Endodermal cell (in vitro differentiated cells): ENCODE data around the gene DCLK1. TPM values are rescaled to one million over a fixed set of nuclear protein-coding genes. Genes with fewer than 3 reads are reported as not detected.

ENCODE experiments used
- DNase-seq: peaks from one replicate; pipeline ENCODE4 v3.0.0-alpha.2; 2017
- H3K27ac ChIP-seq: 2 replicates; pipeline ENCODE4 v1.5.1; 2013; ENCODE audit warnings: mild to moderate bottlenecking, low read depth, low read length, moderate library complexity
- H3K27me3 ChIP-seq: 2 replicates; pipeline ENCODE4 v1.6.1; 2013; ENCODE audit warnings: mild to moderate bottlenecking, low read length, moderate library complexity; ENCODE audit not compliant: insufficient read depth, control insufficient read depth, poor library complexity, severe bottlenecking
- H3K36me3 ChIP-seq: 2 replicates; pipeline ENCODE4 v1.7.0; 2013; ENCODE audit warnings: mild to moderate bottlenecking, low read length, moderate library complexity; ENCODE audit not compliant: control insufficient read depth, insufficient read depth
- H3K4me1 ChIP-seq: one replicate; pipeline ENCODE4 v1.7.0; 2013; ENCODE audit warnings: low read length; ENCODE audit not compliant: control insufficient read depth, insufficient read depth
- H3K4me3 ChIP-seq: 2 replicates; pipeline ENCODE4 v1.5.1; 2013; ENCODE audit warnings: mild to moderate bottlenecking, low read length, moderate library complexity
- H3K9ac ChIP-seq: 2 replicates; pipeline ENCODE4 v1.6.1; 2013; ENCODE audit warnings: mild to moderate bottlenecking, low read length, moderate library complexity; ENCODE audit not compliant: poor library complexity, severe bottlenecking; ENCODE audit errors: extremely low read depth
- H3K9me3 ChIP-seq: 2 replicates; pipeline ENCODE4 v1.6.1; 2013; ENCODE audit warnings: mild to moderate bottlenecking, low read length, moderate library complexity; ENCODE audit not compliant: control insufficient read depth
- H3K27ac Mint-ChIP-seq: 2 replicates; pipeline ENCODE4 v1.8.0; 2020; ENCODE audit warnings: mixed read lengths
- H3K27me3 Mint-ChIP-seq: 2 replicates; pipeline ENCODE4 v1.8.0; 2021; ENCODE audit warnings: mild to moderate bottlenecking, mixed read lengths; ENCODE audit not compliant: insufficient read depth
- H3K36me3 Mint-ChIP-seq: 2 replicates; pipeline ENCODE4 v1.8.0; 2020; ENCODE audit warnings: low read depth, mixed read lengths
- H3K4me1 Mint-ChIP-seq: 2 replicates; pipeline ENCODE4 v1.8.0; 2020; ENCODE audit warnings: mixed read lengths
- H3K4me3 Mint-ChIP-seq: 2 replicates; pipeline ENCODE4 v1.8.0; 2020; ENCODE audit warnings: mild to moderate bottlenecking, moderate library complexity, mixed read lengths
- H3K9me3 Mint-ChIP-seq: 2 replicates; pipeline ENCODE4 v1.8.0; 2020; ENCODE audit warnings: mild to moderate bottlenecking, mixed read lengths
- WGBS, 2 experiments: methylation state at CpG; one replicate each; pipeline versions ENCODE4 v1.1.5 to v1.1.7; 2013; ENCODE audit warnings: missing lambda C conversion rate in 2 of 2, mixed read lengths in 1 of 2; ENCODE audit not compliant: insufficient coverage in 1 of 2, insufficient read length in 1 of 2; 5-methylcytosine and 5-hydroxymethylcytosine counted together
- total RNA-seq, 2 donors: library from RNA; stranded (reverse); fragmentation: NEBNext Ultra II Directional in 1 of 2; extraction: Animal tissue kit (Norgen Biotek cat#: 25700) in 1 of 2; gene quantifications; 2 replicates in 1 of 2; 3 replicates in 1 of 2; pipeline ENCODE4 v1.2.1, GENCODE V29; 2021
- TF ChIP-seq, protein P1 (sequence below): fragments of 200-600 bp; sonication (generic); conservative IDR thresholded peaks from 2 replicates; pipeline ENCODE4 v1.5.0; 2021; ENCODE audit warnings: antibody characterized with exemption, mild to moderate bottlenecking

The DCLK1 gene
- total RNA-seq, 2 donors from 2014 or later: 3.0 to 32.8 TPM

- WGBS, 2 experiments: 69 to 76% methylated on average over 2 to 3 of the region's 3 CpGs
- Mint-ChIP-seq H3K27ac (no peak overlapping the region), H3K4me1 (peaks cover 20% of the 10 kb centered on the region), H3K9me3 (no peaks in the 10 kb centered on the region), H3K4me3 (no peak overlapping the region), H3K36me3 (no peaks in the 10 kb centered on the region), H3K27me3 (no peaks in the 10 kb centered on the region)
- Histone ChIP-seq H3K4me1 (peaks cover 2% of the 10 kb centered on the region), H3K9ac (no peak overlapping the region), H3K27me3 (no peaks in the 10 kb centered on the region), H3K9me3 (no peaks in the 10 kb centered on the region), H3K27ac (no peak overlapping the region), H3K36me3 (no peaks in the 10 kb centered on the region), H3K4me3 (no peak overlapping the region)
- TF ChIP-seq, protein P1, sequence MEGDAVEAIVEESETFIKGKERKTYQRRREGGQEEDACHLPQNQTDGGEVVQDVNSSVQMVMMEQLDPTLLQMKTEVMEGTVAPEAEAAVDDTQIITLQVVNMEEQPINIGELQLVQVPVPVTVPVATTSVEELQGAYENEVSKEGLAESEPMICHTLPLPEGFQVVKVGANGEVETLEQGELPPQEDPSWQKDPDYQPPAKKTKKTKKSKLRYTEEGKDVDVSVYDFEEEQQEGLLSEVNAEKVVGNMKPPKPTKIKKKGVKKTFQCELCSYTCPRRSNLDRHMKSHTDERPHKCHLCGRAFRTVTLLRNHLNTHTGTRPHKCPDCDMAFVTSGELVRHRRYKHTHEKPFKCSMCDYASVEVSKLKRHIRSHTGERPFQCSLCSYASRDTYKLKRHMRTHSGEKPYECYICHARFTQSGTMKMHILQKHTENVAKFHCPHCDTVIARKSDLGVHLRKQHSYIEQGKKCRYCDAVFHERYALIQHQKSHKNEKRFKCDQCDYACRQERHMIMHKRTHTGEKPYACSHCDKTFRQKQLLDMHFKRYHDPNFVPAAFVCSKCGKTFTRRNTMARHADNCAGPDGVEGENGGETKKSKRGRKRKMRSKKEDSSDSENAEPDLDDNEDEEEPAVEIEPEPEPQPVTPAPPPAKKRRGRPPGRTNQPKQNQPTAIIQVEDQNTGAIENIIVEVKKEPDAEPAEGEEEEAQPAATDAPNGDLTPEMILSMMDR: no peak
- DNase-seq: peak; percentile 75
These were observed 207.8 kb downstream of the DCLK1 start for GRCh38 chr13:35923347-35923746.

DNA sequence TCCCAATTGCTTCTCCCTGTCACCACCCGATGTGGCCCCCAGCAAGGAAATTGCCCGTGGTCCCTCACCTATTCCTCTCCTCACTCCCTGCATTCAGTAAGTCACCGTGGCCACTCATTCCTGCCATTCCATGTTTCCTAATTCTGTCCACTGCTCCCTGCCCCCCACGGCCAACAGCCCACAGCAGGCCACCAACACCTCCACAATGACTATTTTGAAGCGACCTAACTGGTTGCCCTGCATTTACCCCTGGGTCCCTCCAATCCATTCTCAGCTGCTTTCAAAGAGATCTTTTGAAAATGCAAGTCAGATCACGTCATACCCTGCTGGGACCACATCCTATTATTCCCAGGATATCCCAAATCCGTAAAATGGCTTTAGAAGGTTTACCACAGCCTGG lies 210.4 kb downstream of the DCLK1 start:
- Mint-ChIP-seq H3K27ac (no peak overlapping the region), H3K9me3 (no peaks in the 10 kb centered on the region), H3K36me3 (no peaks in the 10 kb centered on the region), H3K4me1 (peaks cover 35% of the 10 kb centered on the region), H3K4me3 (no peak overlapping the region), H3K27me3 (no peaks in the 10 kb centered on the region)
- WGBS, 2 experiments: 77 to 79% methylated on average over 6 to 7 of the region's 7 CpGs
- H3K9me3 ChIP-seq: no peaks in the 10 kb centered on the region
- no peak overlapping the region for H3K9ac ChIP-seq
- DNase-seq: peak; percentile 81
- no peak overlapping the region for H3K4me3 ChIP-seq
- TF ChIP-seq, protein P1: no peak
- peaks cover 2% of the 10 kb centered on the region for H3K4me1 ChIP-seq
- no peaks in the 10 kb centered on the region for H3K36me3 ChIP-seq
- H3K27ac ChIP-seq: no peak overlapping the region
- no peaks in the 10 kb centered on the region for H3K27me3 ChIP-seq

DNA sequence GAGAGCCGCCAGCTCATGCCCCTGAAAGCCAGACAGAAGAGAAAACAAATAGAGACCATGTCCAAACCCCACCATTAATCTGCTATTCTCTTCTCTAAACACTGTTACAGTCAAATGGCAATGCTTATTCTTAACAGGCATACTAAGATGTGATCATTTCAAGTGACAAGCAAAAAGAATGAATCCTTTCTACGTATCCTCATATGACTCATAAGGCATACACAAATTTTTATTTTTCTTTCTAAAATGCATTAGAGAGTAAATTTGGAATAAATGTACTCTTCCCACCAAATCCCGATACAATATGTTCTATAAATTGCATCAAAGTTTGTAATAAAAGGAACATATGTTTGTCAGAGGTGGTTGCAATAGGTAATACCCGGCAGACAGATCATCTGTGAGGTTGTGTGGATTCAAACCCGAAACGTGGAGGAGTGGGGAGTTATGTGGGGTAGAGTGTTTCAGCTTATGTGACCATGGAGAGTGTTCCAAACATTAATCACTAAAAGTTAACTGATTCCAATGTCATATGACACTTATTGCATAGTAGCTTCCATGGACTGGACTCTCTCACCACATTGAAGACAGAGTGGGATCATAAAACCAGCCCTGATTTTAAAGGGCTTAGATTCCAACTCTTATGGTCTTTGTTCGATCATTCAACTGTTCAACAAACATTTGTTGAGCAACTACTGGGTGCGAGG lies 213.1 kb downstream of the DCLK1 start:
- Histone ChIP-seq H3K36me3 (no peaks in the 10 kb centered on the region), H3K4me3 (no peak overlapping the region), H3K4me1 (no peaks in the 10 kb centered on the region), H3K9me3 (no peaks in the 10 kb centered on the region), H3K27me3 (no peaks in the 10 kb centered on the region), H3K27ac (no peak overlapping the region), H3K9ac (no peak overlapping the region)
- H3K9me3 Mint-ChIP-seq: no peaks in the 10 kb centered on the region
- H3K4me3 Mint-ChIP-seq: no peak overlapping the region
- 79 to 93% methylated on average over 2 to 8 of the region's 8 CpGs for WGBS, 2 experiments
- no peaks in the 10 kb centered on the region for H3K36me3 Mint-ChIP-seq
- no peak for DNase-seq
- no peak overlapping the region for H3K27ac Mint-ChIP-seq
- H3K27me3 Mint-ChIP-seq: no peaks in the 10 kb centered on the region
- peaks cover 30% of the 10 kb centered on the region for H3K4me1 Mint-ChIP-seq
- TF ChIP-seq, protein P1: no peak
